ENCODE measurements around the gene BPNT1. TPM values are rescaled to one million over a fixed set of nuclear protein-coding genes. Genes with fewer than 3 reads are reported as not detected.

The BPNT1 gene
- total and polyA plus RNA-seq, 2 of the 8 experiments (the other 6 are each of a cell fraction or from before 2014, with no cell fraction given): 13.2 to 16.3 TPM

DNA sequence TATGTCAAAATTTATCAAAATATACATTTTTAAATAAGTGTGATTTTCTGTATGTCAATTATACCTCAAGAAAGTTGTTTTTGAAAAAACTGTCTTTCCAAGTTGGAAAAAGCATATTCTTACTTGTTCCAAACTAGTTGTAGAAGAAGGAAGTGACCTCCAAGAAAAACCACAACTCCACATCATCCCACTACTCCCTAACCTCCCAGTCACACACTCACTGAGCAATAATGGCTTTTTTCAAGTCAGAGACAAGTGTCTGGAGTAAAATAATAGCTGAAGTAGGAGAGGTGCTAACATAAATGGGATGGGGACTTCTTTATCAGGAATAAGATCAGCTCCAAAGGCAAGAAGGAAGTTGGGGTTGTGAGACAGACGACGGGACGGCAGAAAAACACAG lies 56.7 kb downstream of the BPNT1 start:
- H3K9ac ChIP-seq (replicated peaks in 1 of 4; ENCODE audit: extremely low read depth in 1 of 4, low read depth in 3 of 4, low read length in 3 of 4): no peak overlapping the region
- no peak overlapping the region for H4K8ac ChIP-seq (ENCODE audit: extremely low read depth, insufficient read depth, low read length)
- no peaks in the 10 kb centered on the region for H3K4me1 ChIP-seq (replicated peaks in 1 of 4; ENCODE audit: control insufficient read depth in 3 of 4, insufficient read depth in 4 of 4, low read length in 3 of 4)
- no peak overlapping the region for H2BK20ac ChIP-seq (ENCODE audit: low read length)
- H3K4me2 ChIP-seq (ENCODE audit: insufficient read depth in 1 of 2, low read depth in 2 of 2, low read length in 2 of 2): no peak overlapping the region
- no peak overlapping the region for H3K56ac ChIP-seq (replicated peaks; ENCODE audit: insufficient read length, low read depth, low read length)
- no peak overlapping the region for H3K4me3 ChIP-seq (ENCODE audit: extremely low read depth in 1 of 4, insufficient read depth in 2 of 4, low read depth in 3 of 4, low read length in 4 of 4)
- ChIA-PET POLR2A (ENCODE audit: partially characterized antibody) (interaction anchor here (0.6 to 2.1 kb wide), 2 partner anchors 8 to 39 kb away, joined by 4 to 6 read pairs; no protein-coding TSS in a partner anchor), CTCF (ENCODE audit: partially characterized antibody) (interaction anchor here (0.7 to 1.6 kb wide), 3 partner anchors 80 to 98 kb away, joined by 3 to 5 read pairs (median 3); no protein-coding TSS in a partner anchor)
- peaks cover 0 to 29% of the 10 kb centered on the region in 2 experiments; a peak in 2 of 4 replicates for H3K79me2 ChIP-seq (ENCODE audit: control insufficient read depth in 1 of 2, insufficient read depth in 2 of 2, low read length in 2 of 2)
- no peak overlapping the region for H3K23ac ChIP-seq (ENCODE audit: insufficient read length)
- H3K4ac ChIP-seq (replicated peaks; ENCODE audit: insufficient read length, low read depth, low read length): no peak overlapping the region
- no peaks in the 10 kb centered on the region for H3K9me3 ChIP-seq (ENCODE audit: insufficient read depth in 2 of 2, low read depth in 1 of 2, low read length in 1 of 2)
- no peak overlapping the region for H2BK120ac ChIP-seq (replicated peaks; ENCODE audit: low read depth, low read length)
- no peak overlapping the region for H3K14ac ChIP-seq (ENCODE audit: insufficient read length)
- H3K79me1 ChIP-seq (ENCODE audit: low read depth, low read length): no peaks in the 10 kb centered on the region; the same call in 1 of the 2 replicates
- no peak overlapping the region for H2AK5ac ChIP-seq (ENCODE audit: low read depth, low read length)
- no peaks in the 10 kb centered on the region for H3K27me3 ChIP-seq (replicated peaks in 1 of 4; ENCODE audit: control insufficient read depth in 3 of 4, extremely low read depth in 1 of 4, insufficient read depth in 3 of 4, low read length in 3 of 4)
- FAIRE-seq (no peak), DNase-seq (ENCODE audit: low read depth in 1 of 2, low spot score in 2 of 2) (no peak)
- no peak overlapping the region for H4K91ac ChIP-seq (replicated peaks; ENCODE audit: insufficient read length, low read length)
- H2BK15ac ChIP-seq (ENCODE audit: low read length): no peak overlapping the region
- H2AFZ ChIP-seq (ENCODE audit: low read length): no peak overlapping the region
- H3K36me3 ChIP-seq (ENCODE audit: control insufficient read depth in 2 of 4, insufficient read depth in 4 of 4, low read length in 3 of 4): peaks cover 2 to 45% (median 10%) of the 10 kb centered on the region in 4 experiments; a peak in 5 of 8 replicates
- H4K20me1 ChIP-seq (replicated peaks in 1 of 2; ENCODE audit: control insufficient read depth in 1 of 2, insufficient read depth in 2 of 2, low read length in 2 of 2): no peaks in the 10 kb centered on the region
- H4K5ac ChIP-seq (ENCODE audit: insufficient read length, low read depth, low read length): no peak overlapping the region
- H3K18ac ChIP-seq (ENCODE audit: extremely low read depth, low read length): no peak overlapping the region
- no peak overlapping the region for H3K27ac ChIP-seq (ENCODE audit: low read depth, low read length)
- no peaks in the 10 kb centered on the region for H3K23me2 ChIP-seq (ENCODE audit: low read depth, low read length)
- WGBS, 2 experiments (ENCODE audit: extremely low coverage in 1 of 2, insufficient coverage in 1 of 2, insufficient read length in 1 of 2, insufficient replicate concordance in 2 of 2, low coverage in 1 of 2, low lambda C conversion rate in 2 of 2, missing lambda C conversion rate in 1 of 2): 85% methylated on average over 3 of the region's 3 CpGs; no CpG with 5 or more reads in 1 of the 2 experiments
- H2BK5ac ChIP-seq (ENCODE audit: low read depth, low read length): no peak overlapping the region
- H2BK12ac ChIP-seq (ENCODE audit: low read depth, low read length): no peak overlapping the region
- TF ChIP-seq RAD21 (IDR thresholded peaks at IDR 0.05 in 1 of 2, conservative IDR thresholded peaks at IDR 0.05 in 1 of 2; ENCODE audit: low read depth in 2 of 2, low read length in 2 of 2): no peak
- TF ChIP-seq, protein P1, sequence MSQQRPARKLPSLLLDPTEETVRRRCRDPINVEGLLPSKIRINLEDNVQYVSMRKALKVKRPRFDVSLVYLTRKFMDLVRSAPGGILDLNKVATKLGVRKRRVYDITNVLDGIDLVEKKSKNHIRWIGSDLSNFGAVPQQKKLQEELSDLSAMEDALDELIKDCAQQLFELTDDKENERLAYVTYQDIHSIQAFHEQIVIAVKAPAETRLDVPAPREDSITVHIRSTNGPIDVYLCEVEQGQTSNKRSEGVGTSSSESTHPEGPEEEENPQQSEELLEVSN (IDR thresholded peaks at IDR 0.05): no peak
- no peak for TF ChIP-seq CTBP2 (IDR thresholded peaks at IDR 0.05; ENCODE audit: borderline replicate concordance, insufficient read depth, insufficient read length, low read length)
- TF ChIP-seq TBP (IDR thresholded peaks at IDR 0.05; ENCODE audit: low read depth, low read length): no peak
- no peak for TF ChIP-seq CHD2 (IDR thresholded peaks at IDR 0.05; ENCODE audit: low read length)
- no peak for TF ChIP-seq MAFK (IDR thresholded peaks at IDR 0.05; ENCODE audit: low read depth, low read length)
- no peak for TF ChIP-seq TAF7 (optimal IDR thresholded peaks at IDR 0.05; ENCODE audit: borderline replicate concordance, low read depth, low read length)
